GM21737 (cell line): Measurements from ENCODE around the gene NRXN3.

Experiments used
- ATAC-seq: cut with Tn5 transposase; IDR thresholded peaks from one replicate; pipeline ENCODE4 v1.9.1; 2021; ENCODE audit warnings: mild to moderate bottlenecking, moderate library complexity; ENCODE audit not compliant: unreplicated experiment

NRXN3 gene

GRCh38 chr14:79825046-79825521 is 1654.9 kb downstream of the NRXN3 start:
- no peak for ATAC-seq

DNA sequence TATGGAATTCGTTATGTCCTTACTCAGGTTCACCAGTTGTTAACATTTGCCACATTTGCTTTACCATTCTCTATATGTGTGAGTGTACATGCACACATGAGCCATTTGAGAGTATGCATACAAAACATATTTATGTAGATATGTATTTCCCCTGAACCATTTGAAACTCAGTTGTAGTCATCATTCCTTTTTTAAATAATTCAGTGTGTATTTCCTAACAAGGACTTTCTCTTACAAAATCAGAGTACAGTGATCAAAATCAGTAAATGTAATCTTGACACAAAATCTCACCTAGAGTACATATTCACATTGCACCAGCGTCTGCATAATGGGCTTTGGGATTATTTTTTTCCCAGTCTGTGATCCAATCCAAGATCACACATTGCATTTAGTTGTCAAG is 1656.2 kb downstream of the NRXN3 start:
- ATAC-seq, result no peak

GRCh38 chr14:79829405-79830166 is 1659.4 kb downstream of the NRXN3 start:
- no peak for ATAC-seq

DNA sequence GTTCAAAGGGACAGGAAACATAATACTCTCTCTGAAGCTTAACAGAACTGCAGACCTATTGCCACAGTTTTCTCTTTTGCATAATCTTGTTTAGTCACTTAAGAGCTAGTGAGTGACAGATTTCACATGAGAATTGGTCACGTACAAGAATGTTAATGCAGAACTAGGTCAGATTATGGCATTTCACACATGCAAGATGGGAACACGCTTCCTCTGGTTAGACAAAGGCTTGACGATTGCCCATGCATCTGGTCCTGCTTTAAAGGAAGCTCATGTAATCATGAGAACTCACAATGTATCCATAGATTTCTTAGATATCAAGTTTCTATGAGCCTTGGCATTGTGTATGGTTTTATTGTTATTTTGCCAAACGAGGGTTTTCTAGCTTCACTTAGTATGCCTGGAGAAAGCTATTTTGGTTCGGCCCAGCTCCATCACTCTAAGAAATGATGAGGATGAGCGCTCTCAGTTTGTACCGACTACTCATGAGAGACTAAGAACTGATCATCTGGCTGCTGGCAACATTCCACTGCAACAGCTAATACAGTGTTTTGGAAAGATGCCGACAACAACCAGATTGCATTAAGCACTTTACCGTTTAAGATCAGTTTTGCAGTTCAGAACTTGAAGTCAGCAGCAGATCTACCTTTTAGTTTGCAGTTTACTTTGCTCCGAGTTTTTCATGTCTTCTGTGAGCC is 1661.2 kb downstream of the NRXN3 start:
- no peak for ATAC-seq

DNA sequence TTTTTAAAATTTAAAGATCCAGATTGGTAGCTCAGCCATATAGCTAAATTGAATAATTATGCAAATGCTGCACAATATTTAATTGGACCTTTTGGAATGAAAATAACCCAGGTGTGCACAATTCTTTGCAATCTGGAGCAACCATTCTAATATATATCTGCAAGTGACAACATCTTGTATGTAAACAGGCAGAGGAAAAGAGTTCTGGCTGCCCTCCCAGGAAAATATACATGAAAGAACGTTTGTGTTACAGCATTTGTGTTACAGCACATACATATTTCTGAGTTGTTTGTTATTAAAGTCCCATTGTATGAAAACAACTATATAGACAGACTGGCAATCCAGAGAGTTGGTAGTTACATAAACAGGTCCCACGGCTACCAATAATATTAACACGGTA is 1663.6 kb downstream of the NRXN3 start:
- no peak for ATAC-seq

- no peak for ATAC-seq
These were observed 1664.7 kb downstream of the NRXN3 start for GRCh38 chr14:79834868-79835267.

GRCh38 chr14:79836577-79836976 is 1666.4 kb downstream of the NRXN3 start:
- ATAC-seq, result no peak

GRCh38 chr14:79837699-79838098 is 1667.5 kb downstream of the NRXN3 start:
- ATAC-seq, result no peak

DNA sequence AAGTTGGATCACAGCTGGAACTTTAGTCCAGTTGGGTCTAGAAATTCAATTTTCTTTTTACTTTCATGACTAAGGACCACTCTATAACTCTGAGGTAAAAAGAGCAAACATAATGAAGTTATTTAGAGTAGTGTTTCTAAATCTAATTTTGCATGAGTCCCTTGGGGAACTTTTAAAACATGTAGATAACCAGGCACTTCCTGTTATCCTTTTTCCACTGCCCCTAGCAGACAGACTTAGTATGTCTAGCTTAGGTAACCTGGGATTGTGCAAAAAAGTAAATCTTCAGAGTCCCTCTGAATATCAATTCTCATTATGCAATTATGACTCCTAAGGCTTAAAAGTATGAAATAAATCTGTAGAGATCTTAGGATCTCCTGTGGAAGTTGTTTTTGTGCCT is 1669.9 kb downstream of the NRXN3 start:
- ATAC-seq, result no peak

DNA sequence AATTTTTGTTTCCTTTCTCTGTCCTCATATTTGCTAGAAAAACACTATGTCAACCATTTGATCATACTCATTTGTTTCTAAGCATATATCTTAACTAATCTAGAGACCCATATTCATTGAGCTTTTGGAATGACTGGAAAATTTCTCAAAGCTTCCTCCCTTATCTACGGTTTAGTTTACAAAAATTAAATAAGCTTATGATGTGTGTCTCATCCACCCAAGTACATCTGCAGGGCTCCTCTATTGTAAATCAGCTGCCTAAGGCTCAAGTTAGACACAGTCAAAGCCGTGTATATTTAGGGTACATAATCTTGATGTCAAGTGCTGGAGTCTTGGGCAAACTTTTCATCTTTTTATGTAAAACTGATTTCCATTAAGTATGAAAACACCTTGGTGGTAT is 1670.7 kb downstream of the NRXN3 start:
- ATAC-seq, result no peak

- ATAC-seq, result no peak
These were observed 1671.3 kb downstream of the NRXN3 start for GRCh38 chr14:79841433-79841832.

GRCh38 chr14:79842270-79842669 is 1672.1 kb downstream of the NRXN3 start:
- ATAC-seq, result no peak

GRCh38 chr14:79852950-79853744 is 1683.0 kb downstream of the NRXN3 start:
- ATAC-seq, result no peak

DNA sequence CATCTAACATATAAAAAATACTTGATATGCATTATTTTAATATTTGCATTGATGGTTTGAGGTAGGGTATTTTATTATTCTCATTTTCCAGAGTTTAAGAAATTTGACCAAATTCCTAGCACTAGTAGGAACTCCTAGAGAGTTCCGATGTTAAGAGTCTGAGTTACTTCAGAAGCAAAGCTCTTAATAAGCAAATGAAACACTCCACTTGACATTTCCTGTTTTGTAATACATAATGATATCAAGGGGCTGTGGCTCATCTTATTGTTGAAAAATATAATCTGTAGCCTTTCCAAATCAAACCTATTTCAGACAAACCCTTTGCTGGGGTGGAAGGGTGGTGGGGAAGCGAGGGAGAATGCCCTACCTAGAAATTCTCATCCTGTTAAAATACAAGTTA is 1685.6 kb downstream of the NRXN3 start:
- no peak for ATAC-seq

DNA sequence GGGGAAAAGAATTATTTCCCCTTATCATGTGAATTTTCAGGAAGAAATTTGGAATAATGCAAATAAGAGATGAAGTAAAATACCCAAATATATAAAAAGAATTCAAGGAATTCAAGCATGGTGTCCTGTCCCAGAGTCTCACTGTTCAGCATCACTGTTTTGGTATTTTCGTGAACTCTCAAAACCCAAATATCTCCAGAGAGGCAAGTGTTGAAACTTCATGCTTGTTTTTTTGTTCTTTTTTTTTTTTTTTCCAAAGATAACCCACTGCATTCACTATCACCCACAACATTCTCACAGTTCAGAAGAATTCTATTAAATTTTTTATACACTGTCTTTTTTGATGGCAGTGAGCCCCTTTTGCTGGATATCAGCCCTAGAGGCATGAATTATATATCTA is 1686.2 kb downstream of the NRXN3 start:
- ATAC-seq, result no peak

DNA sequence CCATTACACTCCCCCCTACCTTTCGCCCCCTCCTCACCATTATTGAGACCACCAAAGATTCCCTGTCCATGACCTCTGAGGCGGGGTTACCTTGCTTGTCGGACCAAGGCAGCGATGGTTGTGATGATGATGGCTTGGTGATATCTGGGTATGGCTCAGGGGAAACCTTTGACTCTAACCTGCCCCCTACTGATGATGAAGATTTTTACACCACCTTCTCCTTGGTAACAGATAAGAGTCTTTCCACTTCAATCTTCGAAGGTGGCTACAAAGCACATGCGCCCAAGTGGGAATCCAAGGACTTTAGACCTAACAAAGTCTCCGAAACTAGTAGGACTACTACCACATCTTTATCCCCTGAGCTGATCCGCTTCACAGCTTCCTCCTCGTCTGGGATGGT is 1690.9 kb downstream of the NRXN3 start:
- ATAC-seq, result no peak

DNA sequence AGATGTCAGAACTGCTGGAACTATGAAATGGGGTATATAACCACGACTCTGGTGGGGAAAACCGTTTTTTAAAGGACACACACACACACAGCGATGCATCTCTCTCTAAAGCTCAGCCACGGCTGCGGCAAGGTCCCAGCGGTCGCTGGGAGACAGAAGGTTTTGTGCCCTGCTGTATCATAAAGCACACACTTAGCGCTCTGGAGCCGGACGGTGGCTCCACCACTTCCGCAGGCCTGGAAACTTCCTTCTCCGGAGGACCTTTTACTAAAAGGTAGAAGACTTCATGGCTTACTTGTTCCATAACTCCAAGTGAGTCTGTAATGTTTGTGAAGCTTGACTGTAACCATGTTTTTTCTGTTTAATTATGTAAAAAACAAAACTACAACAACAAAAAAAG is 1691.9 kb downstream of the NRXN3 start:
- ATAC-seq, result no peak

DNA sequence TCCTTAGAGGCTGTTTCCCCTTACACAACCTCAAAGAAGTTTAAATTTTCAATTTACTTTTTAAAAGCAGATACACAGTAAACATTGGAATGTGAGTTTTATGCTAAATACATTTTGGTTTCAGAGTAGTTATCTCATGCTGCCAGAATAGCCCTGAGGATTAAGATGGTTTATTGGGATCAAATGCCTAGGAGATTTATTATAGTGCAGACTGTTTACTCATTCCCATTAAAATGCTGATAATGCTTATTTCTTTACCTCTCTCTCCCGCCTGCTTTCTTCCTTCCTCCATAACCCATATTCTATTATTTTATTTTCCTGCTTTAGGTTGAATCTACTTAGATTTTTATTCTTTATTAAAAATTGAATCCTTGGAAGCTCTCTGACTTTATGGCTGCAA is 1701.0 kb downstream of the NRXN3 start:
- no peak for ATAC-seq

GRCh38 chr14:79878229-79878628 is 1708.1 kb downstream of the NRXN3 start:
- ATAC-seq, result no peak

DNA sequence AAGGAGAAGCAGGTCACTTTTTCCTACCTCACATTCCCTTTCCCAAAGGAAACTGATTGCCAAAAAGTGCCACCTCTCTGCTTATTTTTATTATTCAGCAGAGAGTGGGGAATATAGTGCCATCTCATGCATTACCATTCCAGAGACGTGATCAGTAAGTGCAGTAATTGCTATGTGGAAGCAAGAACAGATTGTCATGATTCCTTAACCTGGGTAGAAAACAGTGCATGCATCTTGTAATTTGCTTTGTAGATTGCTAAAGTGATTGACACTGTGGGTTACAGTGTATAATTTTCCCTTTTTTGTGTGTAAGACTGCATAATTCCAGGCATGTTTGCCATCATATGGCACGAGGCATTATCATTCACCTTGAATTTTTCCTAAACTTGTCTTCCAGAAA is 1708.6 kb downstream of the NRXN3 start:
- no peak for ATAC-seq

- no peak for ATAC-seq
These were observed 1711.1 kb downstream of the NRXN3 start for GRCh38 chr14:79881299-79881698.

DNA sequence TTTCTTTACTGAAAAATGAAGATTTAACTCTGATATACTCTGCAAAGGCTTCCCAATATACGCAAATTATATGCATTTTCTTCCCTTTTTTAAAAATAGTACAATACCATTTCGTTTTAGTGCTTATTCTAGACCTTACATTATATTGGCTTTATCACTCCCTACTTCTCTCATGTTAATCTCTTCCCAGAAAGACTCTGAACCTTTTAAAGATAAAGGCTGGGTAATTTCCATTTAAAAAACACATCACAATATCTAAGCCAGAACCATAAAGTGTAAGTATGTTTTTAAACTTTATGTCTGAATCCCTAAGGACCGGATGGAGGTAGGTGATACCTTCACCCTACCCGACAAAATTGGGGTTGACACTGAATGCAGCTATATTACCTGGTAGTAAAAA is 1720.4 kb downstream of the NRXN3 start:
- ATAC-seq, result no peak
